Liver (tissue), 9 donors: ENCODE data around the gene RBM15. TPM values are rescaled to one million over a fixed set of nuclear protein-coding genes. Genes with fewer than 3 reads are reported as not detected.

Experiments
- DNase-seq: peaks from one replicate; pipeline ENCODE4 v3.0.0-alpha.2; 2017; ENCODE audit warnings: low spot score
- H3K27ac ChIP-seq, 2 donors: one replicate each; pipeline ENCODE4 v1.7.0; 2013; ENCODE audit warnings: inconsistent platforms in 2 of 2, low read length in 2 of 2, control low read depth in 1 of 2, low read depth in 1 of 2, mild to moderate bottlenecking in 1 of 2
- H3K27me3 ChIP-seq, 4 donors: one replicate each; pipeline versions ENCODE4 v1.6.1 to v1.7.0; 2013; ENCODE audit warnings: low read length in 3 of 4, inconsistent platforms in 1 of 4, mild to moderate bottlenecking in 1 of 4, moderate library complexity in 1 of 4; ENCODE audit not compliant: control insufficient read depth in 4 of 4, insufficient read depth in 4 of 4
- H3K36me3 ChIP-seq, 4 donors: one replicate each; pipeline versions ENCODE4 v1.6.1 to v1.7.0; 2013; ENCODE audit warnings: low read length in 3 of 4, mild to moderate bottlenecking in 3 of 4, low read depth in 1 of 4, moderate library complexity in 1 of 4; ENCODE audit not compliant: control insufficient read depth in 4 of 4, insufficient read depth in 3 of 4
- H3K4me1 ChIP-seq, 4 donors: one replicate each; pipeline versions ENCODE4 v1.6.1 to v1.7.0; 2013; ENCODE audit warnings: low read length in 3 of 4, mild to moderate bottlenecking in 3 of 4, moderate library complexity in 1 of 4; ENCODE audit not compliant: control insufficient read depth in 4 of 4, insufficient read depth in 4 of 4
- H3K4me3 ChIP-seq, 3 donors: one replicate each; pipeline versions ENCODE4 v1.6.1 to v1.7.0; 2013; ENCODE audit warnings: low read length in 3 of 3, control low read depth in 1 of 3, low read depth in 1 of 3, mild to moderate bottlenecking in 1 of 3
- H3K9ac ChIP-seq, 2 donors: one replicate each; pipeline ENCODE4 v1.7.0; 2013; ENCODE audit warnings: low read length in 2 of 2, mild to moderate bottlenecking in 2 of 2, moderate library complexity in 2 of 2, control low read depth in 1 of 2, low read depth in 1 of 2
- H3K9me3 ChIP-seq, 4 donors: one replicate each; pipeline versions ENCODE4 v1.6.1 to v1.7.0; 2013; ENCODE audit warnings: low read length in 3 of 4; ENCODE audit not compliant: control insufficient read depth in 4 of 4
- EGR1 ChIP-seq, 2 donors: IDR thresholded peaks; 2 replicates each; pipeline ENCODE4 v1.6.1; 2016 to 2018; ENCODE audit warnings: antibody characterized with exemption in 2 of 2, low read depth in 2 of 2
- FOXA1 ChIP-seq: IDR thresholded peaks from 2 replicates; pipeline ENCODE4 v1.6.1; 2016; ENCODE audit warnings: antibody characterized with exemption
- FOXA2 ChIP-seq: IDR thresholded peaks from 2 replicates; pipeline ENCODE4 v1.6.1; 2016; ENCODE audit warnings: antibody characterized with exemption
- GABPA ChIP-seq, 2 donors: IDR thresholded peaks in 1 of 2; conservative IDR thresholded peaks in 1 of 2; 2 replicates each; pipeline ENCODE4 v1.6.1; 2016; ENCODE audit warnings: antibody characterized with exemption in 2 of 2, mild to moderate bottlenecking in 1 of 2, moderate library complexity in 1 of 2
- HNF4G ChIP-seq: IDR thresholded peaks from 2 replicates; pipeline ENCODE4 v1.6.1; 2016; ENCODE audit warnings: antibody characterized with exemption
- JUND ChIP-seq, 2 donors: IDR thresholded peaks; 2 replicates each; pipeline ENCODE4 v1.6.1; 2016; ENCODE audit warnings: antibody characterized with exemption in 2 of 2
- NR2F2 ChIP-seq: IDR thresholded peaks from 2 replicates; pipeline ENCODE4 v1.6.1; 2016; ENCODE audit warnings: antibody characterized with exemption
- RAD21 ChIP-seq, 2 donors: IDR thresholded peaks; 2 replicates each; pipeline ENCODE4 v1.6.1; 2016; ENCODE audit warnings: antibody characterized with exemption in 2 of 2, mild to moderate bottlenecking in 2 of 2
- SP1 ChIP-seq: IDR thresholded peaks from 2 replicates; pipeline ENCODE4 v1.6.1; 2018; ENCODE audit warnings: antibody characterized with exemption, mild to moderate bottlenecking
- TAF1 ChIP-seq: conservative IDR thresholded peaks from 2 replicates; pipeline ENCODE4 v1.6.1; 2016; ENCODE audit warnings: antibody characterized with exemption, mild to moderate bottlenecking
- WGBS: extraction: QIAGEN DNeasy Blood & Tissue Kit; methylation state at CpG from one replicate; pipeline ENCODE4 v1.1.7; 2013; 5-methylcytosine and 5-hydroxymethylcytosine counted together
- polyA plus RNA-seq, 2 donors: library from polyadenylated mRNA; stranded (reverse) in 1 of 2; unstranded in 1 of 2; fragments of 200-250 nt in 1 of 2; fragments of >200 nt in 1 of 2; fragmentation: Nextera tagmentation in 1 of 2; extraction: Ambion mirVana in 1 of 2; gene quantifications; one replicate each; pipeline versions ENCODE4 v1.2.1 to v1.2.3, GENCODE V29; 2013 to 2015
- total RNA-seq, 2 donors: library from RNA; depleted of rRNA; stranded (reverse); fragments of >200 nt; gene quantifications; one replicate each; pipeline ENCODE4 v1.2.3, GENCODE V29; 2014
- TF ChIP-seq, protein P1 (sequence below): IDR thresholded peaks from 2 replicates; pipeline ENCODE4 v1.6.1; 2016; ENCODE audit warnings: antibody characterized with exemption
- TF ChIP-seq, protein P2 (sequence below): IDR thresholded peaks from 2 replicates; pipeline ENCODE4 v1.6.1; 2016; ENCODE audit warnings: antibody characterized with exemption
- TF ChIP-seq, protein P3 (sequence below): IDR thresholded peaks from 2 replicates; pipeline ENCODE4 v1.6.1; 2016; ENCODE audit warnings: antibody characterized with exemption
- donor health status: healthy.
- donor health status: healthy.
- donor health status: healthy.
- donor health status: healthy.
- donor health status: healthy.

The RBM15 gene, protein sequence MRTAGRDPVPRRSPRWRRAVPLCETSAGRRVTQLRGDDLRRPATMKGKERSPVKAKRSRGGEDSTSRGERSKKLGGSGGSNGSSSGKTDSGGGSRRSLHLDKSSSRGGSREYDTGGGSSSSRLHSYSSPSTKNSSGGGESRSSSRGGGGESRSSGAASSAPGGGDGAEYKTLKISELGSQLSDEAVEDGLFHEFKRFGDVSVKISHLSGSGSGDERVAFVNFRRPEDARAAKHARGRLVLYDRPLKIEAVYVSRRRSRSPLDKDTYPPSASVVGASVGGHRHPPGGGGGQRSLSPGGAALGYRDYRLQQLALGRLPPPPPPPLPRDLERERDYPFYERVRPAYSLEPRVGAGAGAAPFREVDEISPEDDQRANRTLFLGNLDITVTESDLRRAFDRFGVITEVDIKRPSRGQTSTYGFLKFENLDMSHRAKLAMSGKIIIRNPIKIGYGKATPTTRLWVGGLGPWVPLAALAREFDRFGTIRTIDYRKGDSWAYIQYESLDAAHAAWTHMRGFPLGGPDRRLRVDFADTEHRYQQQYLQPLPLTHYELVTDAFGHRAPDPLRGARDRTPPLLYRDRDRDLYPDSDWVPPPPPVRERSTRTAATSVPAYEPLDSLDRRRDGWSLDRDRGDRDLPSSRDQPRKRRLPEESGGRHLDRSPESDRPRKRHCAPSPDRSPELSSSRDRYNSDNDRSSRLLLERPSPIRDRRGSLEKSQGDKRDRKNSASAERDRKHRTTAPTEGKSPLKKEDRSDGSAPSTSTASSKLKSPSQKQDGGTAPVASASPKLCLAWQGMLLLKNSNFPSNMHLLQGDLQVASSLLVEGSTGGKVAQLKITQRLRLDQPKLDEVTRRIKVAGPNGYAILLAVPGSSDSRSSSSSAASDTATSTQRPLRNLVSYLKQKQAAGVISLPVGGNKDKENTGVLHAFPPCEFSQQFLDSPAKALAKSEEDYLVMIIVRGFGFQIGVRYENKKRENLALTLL
- total RNA-seq (10 to 100 TPM; 27.2 to 34.0 TPM), polyA plus RNA-seq (1 to 10 TPM; 2.4 to 2.8 TPM)

DNA sequence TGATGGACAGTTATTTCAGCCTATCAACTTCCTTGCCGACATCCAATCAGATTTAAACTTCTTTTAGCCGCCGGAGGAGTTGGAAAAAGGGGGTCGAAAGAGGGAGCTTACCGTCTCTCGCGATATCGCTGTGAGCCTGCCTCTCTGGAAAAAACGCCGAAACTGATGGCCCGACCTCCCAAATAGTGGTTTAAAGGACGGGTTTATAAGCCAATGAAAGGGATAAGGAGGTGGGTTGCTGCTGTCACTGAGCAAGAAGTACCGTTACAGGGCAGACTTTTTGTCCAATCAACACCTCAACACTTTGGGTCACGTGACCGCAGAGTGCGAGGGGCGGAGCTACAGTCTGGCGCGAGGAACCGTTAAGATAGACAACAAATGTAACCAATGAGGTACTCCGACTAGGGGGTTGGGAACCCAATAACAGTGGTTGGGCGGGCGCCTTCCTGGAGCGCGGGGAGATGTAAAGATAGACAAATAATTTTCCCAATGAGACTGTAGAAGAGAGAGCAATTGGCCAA, at the start of gene RBM15:
Gene RBM15, plus strand, starts transcription at position 492 of the 521 bp plus-strand sequence. Its CDS starts 29 bp downstream, at position 521.
- TF ChIP-seq EGR1 (IDR thresholded peaks at IDR 0.05; ENCODE audit: low read depth in 2 of 2), result no peak
- TF ChIP-seq, protein P1, sequence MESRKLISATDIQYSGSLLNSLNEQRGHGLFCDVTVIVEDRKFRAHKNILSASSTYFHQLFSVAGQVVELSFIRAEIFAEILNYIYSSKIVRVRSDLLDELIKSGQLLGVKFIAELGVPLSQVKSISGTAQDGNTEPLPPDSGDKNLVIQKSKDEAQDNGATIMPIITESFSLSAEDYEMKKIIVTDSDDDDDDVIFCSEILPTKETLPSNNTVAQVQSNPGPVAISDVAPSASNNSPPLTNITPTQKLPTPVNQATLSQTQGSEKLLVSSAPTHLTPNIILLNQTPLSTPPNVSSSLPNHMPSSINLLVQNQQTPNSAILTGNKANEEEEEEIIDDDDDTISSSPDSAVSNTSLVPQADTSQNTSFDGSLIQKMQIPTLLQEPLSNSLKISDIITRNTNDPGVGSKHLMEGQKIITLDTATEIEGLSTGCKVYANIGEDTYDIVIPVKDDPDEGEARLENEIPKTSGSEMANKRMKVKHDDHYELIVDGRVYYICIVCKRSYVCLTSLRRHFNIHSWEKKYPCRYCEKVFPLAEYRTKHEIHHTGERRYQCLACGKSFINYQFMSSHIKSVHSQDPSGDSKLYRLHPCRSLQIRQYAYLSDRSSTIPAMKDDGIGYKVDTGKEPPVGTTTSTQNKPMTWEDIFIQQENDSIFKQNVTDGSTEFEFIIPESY, result peak; percentile 100
- no peak for TF ChIP-seq FOXA2
- TF ChIP-seq GABPA (IDR thresholded peaks at IDR 0.05 in 1 of 2, conservative IDR thresholded peaks at IDR 0.05 in 1 of 2), result peak; percentile 41 to 79
- peak; percentile 45 to 47 for TF ChIP-seq JUND (IDR thresholded peaks at IDR 0.05)
- TF ChIP-seq NR2F2, result peak; percentile 29
- TF ChIP-seq, protein P2, sequence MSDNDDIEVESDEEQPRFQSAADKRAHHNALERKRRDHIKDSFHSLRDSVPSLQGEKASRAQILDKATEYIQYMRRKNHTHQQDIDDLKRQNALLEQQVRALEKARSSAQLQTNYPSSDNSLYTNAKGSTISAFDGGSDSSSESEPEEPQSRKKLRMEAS, result peak; percentile 59
- peak; percentile 6 for TF ChIP-seq FOXA1
- no peak for TF ChIP-seq TAF1
- TF ChIP-seq HNF4G, result no peak
- TF ChIP-seq, protein P3, sequence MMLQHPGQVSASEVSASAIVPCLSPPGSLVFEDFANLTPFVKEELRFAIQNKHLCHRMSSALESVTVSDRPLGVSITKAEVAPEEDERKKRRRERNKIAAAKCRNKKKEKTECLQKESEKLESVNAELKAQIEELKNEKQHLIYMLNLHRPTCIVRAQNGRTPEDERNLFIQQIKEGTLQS, result peak; percentile 16
- TF ChIP-seq RAD21 (IDR thresholded peaks at IDR 0.05), result no peak
- peak; percentile 98 for TF ChIP-seq SP1
- H3K4me1 ChIP-seq, result peaks cover 16 to 60% (median 46%) of the 10 kb centered on the region in 4 donors
- DNase-seq, result peak; percentile 93

DNA sequence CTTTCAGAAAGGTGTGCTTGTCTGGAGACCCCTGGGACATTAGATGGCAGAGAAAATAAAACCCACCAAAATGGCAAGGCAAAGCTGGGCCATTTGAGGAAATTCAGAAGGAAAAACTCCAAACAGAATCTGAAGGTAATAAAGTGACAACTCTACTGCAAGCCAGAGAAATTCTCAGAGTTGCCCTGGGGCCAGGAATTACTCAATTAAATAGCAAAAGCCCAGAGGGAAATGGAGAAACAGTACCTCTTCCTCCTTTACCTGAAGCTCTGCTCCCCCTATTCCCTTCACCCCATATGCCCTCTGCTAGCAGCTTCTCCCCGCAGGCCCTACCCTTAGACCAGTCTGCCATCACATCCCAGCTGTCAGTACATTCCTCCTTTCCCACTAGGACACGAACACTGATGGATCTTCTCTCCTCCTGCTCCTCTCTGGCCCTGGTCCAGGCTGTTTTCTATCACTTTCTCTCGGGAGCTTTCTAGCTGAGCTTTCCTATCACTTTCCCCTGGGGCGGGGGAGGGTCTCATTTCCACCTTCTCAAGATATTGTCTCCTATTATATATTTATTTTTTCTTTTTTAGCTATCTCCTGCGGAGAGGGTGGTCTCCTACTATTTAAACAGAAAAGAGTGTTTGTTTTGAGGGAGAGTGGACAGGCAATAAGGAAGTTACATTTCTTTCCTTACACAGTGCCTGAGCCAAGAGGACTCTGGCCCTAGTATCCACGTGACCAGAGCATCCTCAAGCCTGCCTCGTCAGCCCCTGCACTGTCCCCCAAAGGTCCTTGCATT, 47.7 kb upstream of the RBM15 start:
- Histone ChIP-seq H3K4me3 (no peak overlapping the region), H3K9me3 (no peaks in the 10 kb centered on the region), H3K9ac (no peak overlapping the region), H3K36me3 (no peaks in the 10 kb centered on the region), H3K4me1 (no peaks in the 10 kb centered on the region), H3K27ac (no peak overlapping the region), H3K27me3 (no peaks in the 10 kb centered on the region)
- no peak for TF ChIP-seq RAD21 (IDR thresholded peaks at IDR 0.05)
- no peak for TF ChIP-seq HNF4G
- TF ChIP-seq, protein P2, result no peak
- TF ChIP-seq, protein P3, result no peak
- TF ChIP-seq, protein P1, result no peak
- TF ChIP-seq GABPA (IDR thresholded peaks at IDR 0.05 in 1 of 2, conservative IDR thresholded peaks at IDR 0.05 in 1 of 2), result no peak
- no peak for TF ChIP-seq NR2F2
- WGBS, result 53% methylated on average over 7 of the region's 7 CpGs
- DNase-seq, result no peak

More for the DNA sequence above, at the start of gene RBM15:
- Histone ChIP-seq H3K27ac (peak within 1 kb of the TSS; percentile 98 to 99), H3K4me3 (peak within 1 kb of the TSS; percentile 82 to 96 (median 91)), H3K27me3 (no peaks in the 10 kb centered on the region), H3K9me3 (no peaks in the 10 kb centered on the region), H3K36me3 (peaks cover 1 to 7% (median 4%) of the 10 kb centered on the region in 4 donors), H3K9ac (peak within 1 kb of the TSS; percentile 93 to 94)
- under 1% methylated on average over 25 of the region's 25 CpGs for WGBS
